ENCODE data around the gene SYNJ2. TPM values are rescaled to one million over a fixed set of nuclear protein-coding genes. Genes with fewer than 3 reads are reported as not detected.

The SYNJ2 gene
- total RNA-seq, 1 donor from 2014 or later = 18.9 TPM

DNA sequence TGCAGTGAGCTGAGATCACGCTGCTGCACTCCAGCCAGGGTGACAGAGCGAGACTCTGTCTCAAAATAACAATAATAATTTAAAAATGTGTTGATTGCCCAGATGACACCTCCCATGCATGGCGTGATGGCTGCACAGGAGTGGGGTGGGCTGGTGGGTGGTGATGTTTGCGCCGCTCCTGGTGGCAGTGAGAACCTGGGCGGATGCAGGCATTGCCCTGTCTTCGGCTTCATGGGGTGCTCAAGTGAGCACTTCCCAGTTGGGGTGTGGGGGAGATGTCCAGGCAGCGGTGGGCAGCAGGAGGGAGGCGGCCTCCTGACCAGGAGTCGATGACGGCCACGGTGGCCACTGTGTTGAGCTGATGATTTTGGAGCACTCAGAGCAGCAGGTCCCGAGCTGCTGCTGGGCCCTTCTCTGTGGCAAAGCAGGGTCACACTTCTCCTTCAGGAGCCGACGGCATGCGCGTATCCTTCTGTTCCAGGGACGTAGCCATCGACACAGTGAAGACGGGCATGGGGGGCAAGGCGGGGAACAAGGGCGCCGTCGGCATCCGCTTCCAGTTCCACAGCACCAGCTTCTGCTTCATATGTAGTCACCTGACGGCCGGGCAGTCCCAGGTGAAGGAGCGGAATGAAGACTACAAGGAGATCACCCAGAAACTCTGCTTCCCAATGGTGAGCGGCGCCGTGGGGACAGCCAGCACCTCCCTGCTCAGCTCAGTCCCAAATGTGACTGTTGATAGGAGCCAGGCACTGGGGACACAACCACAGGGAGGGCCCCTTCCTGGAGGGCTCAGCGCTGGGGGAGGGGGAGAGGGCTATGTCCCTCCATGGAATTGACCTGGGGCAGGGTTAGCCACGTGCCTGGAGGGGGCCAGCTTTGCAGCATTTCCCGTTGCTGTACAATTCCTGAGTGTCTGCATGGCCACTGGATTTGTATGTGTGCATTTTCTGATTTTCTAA lies 89.7 kb downstream of the SYNJ2 start:
- peaks cover 10% of the 10 kb centered on the region for H3K36me3 Mint-ChIP-seq (ENCODE audit: insufficient read depth)
- DNase-seq (ENCODE audit: low spot score, unreplicated experiment) = no peak
- H3K27me3 Mint-ChIP-seq = no peaks in the 10 kb centered on the region
- H3K9me3 Mint-ChIP-seq (ENCODE audit: low read depth) = no peaks in the 10 kb centered on the region
- peak overlapping the region; percentile 33 for H3K27ac Mint-ChIP-seq
- no peak overlapping the region for H3K4me3 Mint-ChIP-seq (ENCODE audit: low read depth)
- TF ChIP-seq, protein P1, sequence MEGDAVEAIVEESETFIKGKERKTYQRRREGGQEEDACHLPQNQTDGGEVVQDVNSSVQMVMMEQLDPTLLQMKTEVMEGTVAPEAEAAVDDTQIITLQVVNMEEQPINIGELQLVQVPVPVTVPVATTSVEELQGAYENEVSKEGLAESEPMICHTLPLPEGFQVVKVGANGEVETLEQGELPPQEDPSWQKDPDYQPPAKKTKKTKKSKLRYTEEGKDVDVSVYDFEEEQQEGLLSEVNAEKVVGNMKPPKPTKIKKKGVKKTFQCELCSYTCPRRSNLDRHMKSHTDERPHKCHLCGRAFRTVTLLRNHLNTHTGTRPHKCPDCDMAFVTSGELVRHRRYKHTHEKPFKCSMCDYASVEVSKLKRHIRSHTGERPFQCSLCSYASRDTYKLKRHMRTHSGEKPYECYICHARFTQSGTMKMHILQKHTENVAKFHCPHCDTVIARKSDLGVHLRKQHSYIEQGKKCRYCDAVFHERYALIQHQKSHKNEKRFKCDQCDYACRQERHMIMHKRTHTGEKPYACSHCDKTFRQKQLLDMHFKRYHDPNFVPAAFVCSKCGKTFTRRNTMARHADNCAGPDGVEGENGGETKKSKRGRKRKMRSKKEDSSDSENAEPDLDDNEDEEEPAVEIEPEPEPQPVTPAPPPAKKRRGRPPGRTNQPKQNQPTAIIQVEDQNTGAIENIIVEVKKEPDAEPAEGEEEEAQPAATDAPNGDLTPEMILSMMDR (IDR thresholded peaks at IDR 0.05; ENCODE audit: unreplicated experiment) = no peak
- H3K4me1 Mint-ChIP-seq (ENCODE audit: low read depth) = peaks cover 5% of the 10 kb centered on the region

DNA sequence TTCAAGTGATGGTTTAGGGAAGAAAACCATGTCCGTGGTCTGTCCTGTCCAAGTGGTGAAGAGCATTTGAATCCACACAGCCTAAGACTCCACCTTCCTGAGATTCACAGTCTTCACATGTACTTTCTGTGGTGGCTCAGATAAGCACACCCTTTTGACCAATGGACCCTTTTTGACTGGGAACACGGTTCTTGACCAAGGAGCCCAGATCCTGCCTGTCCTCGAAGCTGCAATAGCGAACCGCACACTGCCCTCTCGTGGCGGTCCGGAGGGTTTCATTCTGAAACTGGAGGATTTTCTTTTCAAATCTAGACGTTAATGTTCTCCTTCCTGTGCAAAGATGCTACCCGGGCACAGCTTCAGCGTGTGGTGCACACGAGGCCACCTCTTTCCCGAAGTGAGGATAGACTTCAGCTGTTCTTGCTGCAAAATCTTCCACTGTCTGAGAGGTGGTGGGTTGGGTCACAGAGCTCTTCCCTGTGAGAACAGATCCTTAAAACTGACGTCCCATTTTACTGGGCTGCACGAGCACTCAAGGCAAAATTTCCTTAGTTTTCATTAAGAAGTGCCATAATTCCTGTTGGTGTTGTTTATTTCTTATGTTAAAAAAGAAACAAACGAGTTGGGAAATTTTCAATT lies 90.5 kb downstream of the SYNJ2 start:
- no peaks in the 10 kb centered on the region for H3K27me3 Mint-ChIP-seq
- no peak overlapping the region for H3K27ac Mint-ChIP-seq
- H3K36me3 Mint-ChIP-seq (ENCODE audit: insufficient read depth) = peaks cover 13% of the 10 kb centered on the region
- DNase-seq (ENCODE audit: low spot score, unreplicated experiment) = peak; percentile 55
- H3K4me1 Mint-ChIP-seq (ENCODE audit: low read depth) = peaks cover 5% of the 10 kb centered on the region
- H3K9me3 Mint-ChIP-seq (ENCODE audit: low read depth) = no peaks in the 10 kb centered on the region
- no peak overlapping the region for H3K4me3 Mint-ChIP-seq (ENCODE audit: low read depth)
- TF ChIP-seq, protein P1 (IDR thresholded peaks at IDR 0.05; ENCODE audit: unreplicated experiment) = peak; percentile 88

DNA sequence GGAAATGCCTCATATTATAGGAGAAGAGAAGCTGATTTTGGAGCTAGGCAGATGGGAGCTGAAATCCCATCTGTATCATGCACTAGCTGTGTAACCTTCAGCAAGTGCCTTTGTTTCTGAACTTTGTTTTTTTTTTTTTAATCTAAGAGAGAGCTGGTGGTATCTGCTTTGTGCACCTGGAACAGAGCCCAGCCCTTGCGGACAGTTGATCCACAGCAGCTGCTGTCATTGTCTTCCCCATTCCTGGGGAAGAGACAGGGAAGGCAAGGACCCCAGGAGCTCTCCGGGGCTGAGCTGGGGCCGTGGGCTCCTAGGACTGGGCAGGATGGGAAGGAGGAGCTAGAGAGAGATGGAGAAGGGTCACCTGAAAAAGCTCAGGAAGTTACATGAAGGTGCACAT lies 92.1 kb downstream of the SYNJ2 start:
- H3K9me3 Mint-ChIP-seq (ENCODE audit: low read depth) = no peaks in the 10 kb centered on the region
- H3K4me1 Mint-ChIP-seq (ENCODE audit: low read depth) = peaks cover 5% of the 10 kb centered on the region
- no peaks in the 10 kb centered on the region for H3K27me3 Mint-ChIP-seq
- H3K4me3 Mint-ChIP-seq (ENCODE audit: low read depth) = no peak overlapping the region
- TF ChIP-seq, protein P1 (IDR thresholded peaks at IDR 0.05; ENCODE audit: unreplicated experiment) = no peak
- no peak for DNase-seq (ENCODE audit: low spot score, unreplicated experiment)
- no peak overlapping the region for H3K27ac Mint-ChIP-seq
- peaks cover 14% of the 10 kb centered on the region for H3K36me3 Mint-ChIP-seq (ENCODE audit: insufficient read depth)

DNA sequence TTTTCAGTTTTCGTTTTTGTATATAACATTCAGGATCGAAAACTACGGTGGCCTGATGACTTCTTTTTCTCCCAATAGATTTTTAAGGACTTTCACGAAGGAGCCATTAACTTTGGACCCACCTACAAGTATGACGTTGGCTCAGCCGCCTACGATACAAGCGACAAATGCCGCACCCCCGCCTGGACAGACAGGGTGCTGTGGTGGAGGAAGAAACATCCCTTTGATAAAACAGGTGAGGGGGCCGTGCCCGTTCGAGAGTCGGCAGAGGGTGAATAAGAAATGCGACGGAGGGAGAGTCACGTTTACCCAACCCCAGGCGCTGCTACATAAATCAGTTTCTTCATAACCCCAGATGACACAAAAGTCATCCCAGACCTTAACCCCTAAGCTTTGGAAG lies 94.9 kb downstream of the SYNJ2 start:
- Mint-ChIP-seq H3K9me3 (ENCODE audit: low read depth) (no peaks in the 10 kb centered on the region), H3K27me3 (no peaks in the 10 kb centered on the region), H3K4me3 (ENCODE audit: low read depth) (no peak overlapping the region), H3K36me3 (ENCODE audit: insufficient read depth) (peaks cover 23% of the 10 kb centered on the region), H3K27ac (no peak overlapping the region), H3K4me1 (ENCODE audit: low read depth) (peaks cover 1% of the 10 kb centered on the region)
- DNase-seq (ENCODE audit: low spot score, unreplicated experiment) = no peak
- TF ChIP-seq, protein P1 (IDR thresholded peaks at IDR 0.05; ENCODE audit: unreplicated experiment) = no peak

DNA sequence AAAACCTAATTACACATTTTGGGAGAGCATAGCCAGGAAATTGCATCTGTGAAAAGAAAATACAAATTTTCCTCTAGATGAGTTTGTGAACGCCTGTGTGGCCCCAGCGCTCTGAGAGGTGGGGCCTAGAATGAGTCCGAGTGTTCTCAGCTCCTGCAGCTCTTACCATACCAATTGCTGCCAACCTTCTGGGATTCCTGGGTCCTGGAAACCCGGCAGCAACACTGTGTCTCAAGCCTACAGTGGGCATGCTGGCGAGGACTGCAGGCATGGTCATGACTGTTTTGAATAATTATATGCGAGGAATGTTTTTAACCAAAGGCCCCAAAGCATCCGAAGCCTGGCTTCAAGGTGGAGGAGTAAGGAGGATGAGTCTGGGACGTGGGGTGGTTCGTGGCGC lies 96.0 kb downstream of the SYNJ2 start:
- H3K4me1 Mint-ChIP-seq (ENCODE audit: low read depth) = no peaks in the 10 kb centered on the region

More for the DNA sequence above, 96.0 kb downstream of the SYNJ2 start:
- H3K9me3 Mint-ChIP-seq (ENCODE audit: low read depth) = no peaks in the 10 kb centered on the region
- no peak for DNase-seq (ENCODE audit: low spot score, unreplicated experiment)
- no peak overlapping the region for H3K4me3 Mint-ChIP-seq (ENCODE audit: low read depth)
- peaks cover 23% of the 10 kb centered on the region for H3K36me3 Mint-ChIP-seq (ENCODE audit: insufficient read depth)
- H3K27ac Mint-ChIP-seq = no peak overlapping the region
- no peaks in the 10 kb centered on the region for H3K27me3 Mint-ChIP-seq
- TF ChIP-seq, protein P1 (IDR thresholded peaks at IDR 0.05; ENCODE audit: unreplicated experiment) = no peak
